Embryonic facial prominence (tissue), 1 donor: ENCODE measurements around the gene FAS.

Experiments
- DNase-seq: peaks from one replicate; pipeline ENCODE4 v3.0.0-alpha.2; 2016; ENCODE audit errors: extremely low spot score

Gene FAS

GRCh38 chr10:89035461-89035860 lies 44.9 kb downstream of the FAS start:
- DNase-seq: no peak

GRCh38 chr10:89037096-89037495 lies 46.5 kb downstream of the FAS start:
- DNase-seq: no peak

GRCh38 chr10:89042562-89042961 lies 52.0 kb downstream of the FAS start:
- no peak for DNase-seq

- DNase-seq: no peak
Observed at GRCh38 chr10:89043052-89043451, 52.5 kb downstream of the FAS start.

GRCh38 chr10:89047397-89047796 lies 56.8 kb downstream of the FAS start:
- no peak for DNase-seq

- DNase-seq: no peak
Observed at GRCh38 chr10:89051593-89051992, 61.0 kb downstream of the FAS start.

GRCh38 chr10:89053555-89053954 lies 63.0 kb downstream of the FAS start:
- DNase-seq: no peak

- no peak for DNase-seq
Observed at GRCh38 chr10:89055159-89055558, 64.6 kb downstream of the FAS start.

- no peak for DNase-seq
Observed at GRCh38 chr10:89062861-89063260, 72.3 kb downstream of the FAS start.

GRCh38 chr10:89063465-89063864 lies 72.9 kb downstream of the FAS start:
- no peak for DNase-seq

GRCh38 chr10:89064748-89065147 lies 74.2 kb downstream of the FAS start:
- DNase-seq: no peak
